ENCODE measurements around the gene HLCS. TPM values are rescaled to one million over a fixed set of nuclear protein-coding genes. Genes with fewer than 3 reads are reported as not detected.

The HLCS gene
- total and polyA plus RNA-seq, 2 experiments from 2014 or later: 10.6 to 30.4 TPM

DNA sequence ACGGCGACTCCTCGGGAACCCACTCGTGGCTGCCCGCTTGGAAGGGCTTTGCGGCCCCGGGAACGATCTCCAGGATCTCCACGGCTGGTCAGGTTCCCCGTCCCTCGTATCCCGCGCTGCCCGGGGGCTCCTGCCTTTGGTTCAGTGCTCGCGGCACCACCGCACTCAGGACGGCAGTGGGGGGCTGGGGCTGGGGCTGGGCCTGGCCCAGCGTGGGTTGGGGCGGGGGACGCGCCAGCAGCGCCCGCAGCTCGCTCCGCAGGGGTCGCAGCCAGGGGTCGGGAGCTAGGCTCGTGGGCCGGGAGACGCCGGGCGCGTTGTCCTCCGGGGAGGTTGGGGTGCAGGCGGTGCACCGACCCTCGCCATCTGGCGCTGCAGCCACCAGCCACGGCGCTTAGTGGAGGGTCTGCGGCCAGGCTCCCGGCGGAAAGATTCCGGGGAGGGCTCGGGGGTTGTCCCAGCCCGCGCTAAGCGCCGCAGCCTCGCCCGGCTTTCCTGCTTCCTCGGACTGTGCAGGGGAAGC is 258.6 kb downstream of the HLCS start:
- peaks cover 13% of the 10 kb centered on the region for H3K4me1 ChIP-seq (ENCODE audit: insufficient read depth)
- no peaks in the 10 kb centered on the region for H4K20me1 ChIP-seq (ENCODE audit: insufficient read depth, poor library complexity, severe bottlenecking)
- H3K9me2 ChIP-seq (replicated peaks; ENCODE audit: insufficient read depth): no peaks in the 10 kb centered on the region
- H3K27me3 ChIP-seq: peaks cover 100% of the 10 kb centered on the region
- peak overlapping the region; percentile 60 for H2AFZ ChIP-seq
- no peak overlapping the region for H3K27ac ChIP-seq
- no peak for DNase-seq (ENCODE audit: low spot score)
- WGBS (ENCODE audit: low lambda C conversion rate, missing lambda C conversion rate): 2% methylated on average over 37 of the region's 53 CpGs
- H3K4me3 ChIP-seq: no peak overlapping the region
- H3K4me2 ChIP-seq: peak overlapping the region; percentile 69
- H3K36me3 ChIP-seq (replicated peaks; ENCODE audit: insufficient read depth, low read depth): no peaks in the 10 kb centered on the region
- no peaks in the 10 kb centered on the region for H3K79me2 ChIP-seq
- no peaks in the 10 kb centered on the region for H3K9me3 ChIP-seq (ENCODE audit: low read depth)
- peak; percentile 63 for TF ChIP-seq EZH2 (IDR thresholded peaks at IDR 0.05; ENCODE audit: borderline replicate concordance)
- TF ChIP-seq, protein P1, sequence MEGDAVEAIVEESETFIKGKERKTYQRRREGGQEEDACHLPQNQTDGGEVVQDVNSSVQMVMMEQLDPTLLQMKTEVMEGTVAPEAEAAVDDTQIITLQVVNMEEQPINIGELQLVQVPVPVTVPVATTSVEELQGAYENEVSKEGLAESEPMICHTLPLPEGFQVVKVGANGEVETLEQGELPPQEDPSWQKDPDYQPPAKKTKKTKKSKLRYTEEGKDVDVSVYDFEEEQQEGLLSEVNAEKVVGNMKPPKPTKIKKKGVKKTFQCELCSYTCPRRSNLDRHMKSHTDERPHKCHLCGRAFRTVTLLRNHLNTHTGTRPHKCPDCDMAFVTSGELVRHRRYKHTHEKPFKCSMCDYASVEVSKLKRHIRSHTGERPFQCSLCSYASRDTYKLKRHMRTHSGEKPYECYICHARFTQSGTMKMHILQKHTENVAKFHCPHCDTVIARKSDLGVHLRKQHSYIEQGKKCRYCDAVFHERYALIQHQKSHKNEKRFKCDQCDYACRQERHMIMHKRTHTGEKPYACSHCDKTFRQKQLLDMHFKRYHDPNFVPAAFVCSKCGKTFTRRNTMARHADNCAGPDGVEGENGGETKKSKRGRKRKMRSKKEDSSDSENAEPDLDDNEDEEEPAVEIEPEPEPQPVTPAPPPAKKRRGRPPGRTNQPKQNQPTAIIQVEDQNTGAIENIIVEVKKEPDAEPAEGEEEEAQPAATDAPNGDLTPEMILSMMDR (IDR thresholded peaks at IDR 0.05; ENCODE audit: poor library complexity): no peak

GRCh38 chr21:36706951-36707762 is 259.3 kb downstream of the HLCS start:
- Histone ChIP-seq H3K79me2 (no peaks in the 10 kb centered on the region), H3K36me3 (replicated peaks; ENCODE audit: insufficient read depth, low read depth) (no peaks in the 10 kb centered on the region), H3K4me3 (no peak overlapping the region), H3K9me3 (ENCODE audit: low read depth) (no peaks in the 10 kb centered on the region), H3K4me1 (ENCODE audit: insufficient read depth) (peaks cover 13% of the 10 kb centered on the region), H3K27ac (no peak overlapping the region), H3K4me2 (no peak overlapping the region), H2AFZ (peak overlapping the region; percentile 60), H3K9me2 (replicated peaks; ENCODE audit: insufficient read depth) (no peaks in the 10 kb centered on the region), H3K27me3 (peaks cover 100% of the 10 kb centered on the region), H4K20me1 (ENCODE audit: insufficient read depth, poor library complexity, severe bottlenecking) (no peaks in the 10 kb centered on the region)
- WGBS (ENCODE audit: low lambda C conversion rate, missing lambda C conversion rate): 8% methylated on average over 32 of the region's 32 CpGs
- peak; percentile 76 for TF ChIP-seq EZH2 (IDR thresholded peaks at IDR 0.05; ENCODE audit: borderline replicate concordance)
- TF ChIP-seq, protein P1 (IDR thresholded peaks at IDR 0.05; ENCODE audit: poor library complexity): peak; percentile 28
- peak; percentile 71 for TF ChIP-seq EZH2phosphoT487 (IDR thresholded peaks at IDR 0.05; ENCODE audit: low read depth, severe bottlenecking, unreplicated experiment)
- DNase-seq (ENCODE audit: low spot score): no peak

DNA sequence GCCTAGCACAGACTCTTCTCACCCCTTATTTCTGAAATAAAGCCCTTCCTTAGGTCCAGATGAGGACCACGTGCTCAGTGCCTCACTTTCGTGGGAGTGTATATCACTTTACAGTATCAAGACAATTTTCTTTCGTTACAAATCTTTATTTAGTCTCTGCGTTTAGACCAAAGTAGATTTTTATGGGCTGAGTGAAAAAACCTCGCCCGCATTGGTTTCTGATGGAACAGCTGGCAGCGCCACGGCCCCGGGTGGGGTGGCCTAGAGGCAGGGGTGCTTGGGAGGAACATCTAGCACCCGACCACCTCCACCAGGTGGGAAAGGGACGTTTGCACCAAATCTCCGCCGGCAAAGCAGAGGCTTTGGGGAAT is 260.0 kb downstream of the HLCS start:
- H3K27ac ChIP-seq: no peak overlapping the region
- no peak overlapping the region for H3K4me3 ChIP-seq
- no peak overlapping the region for H2AFZ ChIP-seq
- TF ChIP-seq EZH2phosphoT487 (IDR thresholded peaks at IDR 0.05; ENCODE audit: low read depth, severe bottlenecking, unreplicated experiment) (peak; percentile 74), EZH2 (IDR thresholded peaks at IDR 0.05; ENCODE audit: borderline replicate concordance) (no peak)
- TF ChIP-seq, protein P1 (IDR thresholded peaks at IDR 0.05; ENCODE audit: poor library complexity): no peak
- peaks cover 100% of the 10 kb centered on the region for H3K27me3 ChIP-seq
- H3K36me3 ChIP-seq (replicated peaks; ENCODE audit: insufficient read depth, low read depth): no peaks in the 10 kb centered on the region
- 14% methylated on average over 13 of the region's 13 CpGs for WGBS (ENCODE audit: low lambda C conversion rate, missing lambda C conversion rate)
- H3K9me2 ChIP-seq (replicated peaks; ENCODE audit: insufficient read depth): no peaks in the 10 kb centered on the region
- H3K4me1 ChIP-seq (ENCODE audit: insufficient read depth): peaks cover 14% of the 10 kb centered on the region
- no peak for DNase-seq (ENCODE audit: low spot score)
- H4K20me1 ChIP-seq (ENCODE audit: insufficient read depth, poor library complexity, severe bottlenecking): no peaks in the 10 kb centered on the region
- no peak overlapping the region for H3K4me2 ChIP-seq
- H3K79me2 ChIP-seq: no peaks in the 10 kb centered on the region
- no peaks in the 10 kb centered on the region for H3K9me3 ChIP-seq (ENCODE audit: low read depth)
